ENCODE results near the gene RNF212. TPM values are rescaled to one million over a fixed set of nuclear protein-coding genes. Genes with fewer than 3 reads are reported as not detected.

RNF212 gene
- total RNA-seq, 1 donor from 2014 or later: 8.1 TPM

- no peak for DNase-seq (ENCODE audit: low read depth)
- TF ChIP-seq, protein P1, sequence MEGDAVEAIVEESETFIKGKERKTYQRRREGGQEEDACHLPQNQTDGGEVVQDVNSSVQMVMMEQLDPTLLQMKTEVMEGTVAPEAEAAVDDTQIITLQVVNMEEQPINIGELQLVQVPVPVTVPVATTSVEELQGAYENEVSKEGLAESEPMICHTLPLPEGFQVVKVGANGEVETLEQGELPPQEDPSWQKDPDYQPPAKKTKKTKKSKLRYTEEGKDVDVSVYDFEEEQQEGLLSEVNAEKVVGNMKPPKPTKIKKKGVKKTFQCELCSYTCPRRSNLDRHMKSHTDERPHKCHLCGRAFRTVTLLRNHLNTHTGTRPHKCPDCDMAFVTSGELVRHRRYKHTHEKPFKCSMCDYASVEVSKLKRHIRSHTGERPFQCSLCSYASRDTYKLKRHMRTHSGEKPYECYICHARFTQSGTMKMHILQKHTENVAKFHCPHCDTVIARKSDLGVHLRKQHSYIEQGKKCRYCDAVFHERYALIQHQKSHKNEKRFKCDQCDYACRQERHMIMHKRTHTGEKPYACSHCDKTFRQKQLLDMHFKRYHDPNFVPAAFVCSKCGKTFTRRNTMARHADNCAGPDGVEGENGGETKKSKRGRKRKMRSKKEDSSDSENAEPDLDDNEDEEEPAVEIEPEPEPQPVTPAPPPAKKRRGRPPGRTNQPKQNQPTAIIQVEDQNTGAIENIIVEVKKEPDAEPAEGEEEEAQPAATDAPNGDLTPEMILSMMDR (conservative IDR thresholded peaks at IDR 0.05; ENCODE audit: low read depth, low read length): no peak
- H3K4me3 ChIP-seq (ENCODE audit: low read depth, low read length): no peak overlapping the region
Measured at GRCh38 chr4:1039493-1040343, 73.6 kb downstream of the RNF212 start.

- TF ChIP-seq, protein P1 (conservative IDR thresholded peaks at IDR 0.05; ENCODE audit: low read depth, low read length): no peak
- no peak overlapping the region for H3K4me3 ChIP-seq (ENCODE audit: low read depth, low read length)
- DNase-seq (ENCODE audit: low read depth): no peak
Measured at GRCh38 chr4:1038948-1039492, 74.3 kb downstream of the RNF212 start.

DNA sequence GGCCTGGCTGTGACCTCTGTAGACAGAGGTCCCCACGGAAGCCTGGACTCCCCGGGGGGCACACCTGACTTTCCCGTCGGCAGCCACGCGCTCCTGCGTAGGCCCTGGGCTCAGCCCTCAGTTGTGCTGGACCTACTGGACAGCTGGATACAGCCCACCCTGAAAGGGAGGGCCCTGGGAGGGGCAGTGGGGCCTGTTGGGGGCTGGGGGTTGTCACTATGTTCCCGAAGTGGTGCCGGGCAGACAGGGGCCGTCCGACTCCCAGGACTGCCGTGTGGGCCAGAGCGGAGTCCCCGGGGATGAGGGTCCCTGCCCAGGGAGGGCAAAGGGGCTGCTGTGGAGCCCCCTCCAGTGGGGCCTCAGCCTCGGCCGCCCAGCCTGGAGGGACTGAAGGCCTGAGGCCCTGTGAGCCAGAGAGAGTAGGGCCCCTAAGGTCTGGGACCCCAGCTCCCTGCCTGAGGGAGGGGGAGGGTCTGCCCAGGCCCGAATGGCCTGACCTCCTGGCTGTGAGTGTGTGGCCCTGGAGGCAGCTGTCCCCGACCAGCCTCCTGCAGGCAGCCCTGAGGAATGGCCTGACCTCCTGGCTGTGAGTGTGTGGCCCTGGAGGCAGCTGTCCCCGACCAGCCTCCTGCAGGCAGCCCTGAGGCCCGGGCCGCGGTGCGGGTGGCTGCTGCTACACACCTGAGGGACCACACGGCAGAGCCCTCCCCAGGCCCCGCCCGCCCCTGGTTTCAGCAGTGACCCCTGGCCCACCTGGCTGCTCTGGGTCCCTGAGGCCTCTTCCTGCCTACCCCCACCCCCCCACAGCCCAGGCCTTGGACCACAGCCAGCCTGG lies 76.2 kb downstream of the RNF212 start:
- TF ChIP-seq, protein P1 (conservative IDR thresholded peaks at IDR 0.05; ENCODE audit: low read depth, low read length): no peak
- DNase-seq (ENCODE audit: low read depth): no peak

GRCh38 chr4:1036095-1036494 lies 77.3 kb downstream of the RNF212 start:
- TF ChIP-seq, protein P1 (conservative IDR thresholded peaks at IDR 0.05; ENCODE audit: low read depth, low read length): no peak
- no peak for DNase-seq (ENCODE audit: low read depth)
- H3K4me3 ChIP-seq (ENCODE audit: low read depth, low read length): no peak overlapping the region

More for the DNA sequence above, 76.2 kb downstream of the RNF212 start:
- H3K4me3 ChIP-seq (ENCODE audit: low read depth, low read length): no peak overlapping the region

GRCh38 chr4:1035510-1035909 lies 77.9 kb downstream of the RNF212 start:
- DNase-seq (ENCODE audit: low read depth): no peak

GRCh38 chr4:1033840-1034551 lies 79.4 kb downstream of the RNF212 start:
- H3K4me3 ChIP-seq (ENCODE audit: low read depth, low read length): no peak overlapping the region
- no peak for DNase-seq (ENCODE audit: low read depth)
- TF ChIP-seq, protein P1 (conservative IDR thresholded peaks at IDR 0.05; ENCODE audit: low read depth, low read length): no peak

More at GRCh38 chr4:1035510-1035909, 77.9 kb downstream of the RNF212 start:
- TF ChIP-seq, protein P1 (conservative IDR thresholded peaks at IDR 0.05; ENCODE audit: low read depth, low read length): no peak
- no peak overlapping the region for H3K4me3 ChIP-seq (ENCODE audit: low read depth, low read length)
